CD14-positive monocyte (primary cell): ENCODE results near the gene IDS. TPM values are rescaled to one million over a fixed set of nuclear protein-coding genes. Genes with fewer than 3 reads are reported as not detected.

Source experiments
- DNase-seq, 3 donors: peaks; one replicate each; pipeline ENCODE4 v3.0.0-alpha.2; 2011 to 2022
- H2AFZ ChIP-seq: 2 replicates; pipeline ENCODE4 v1.6.0; 2012; ENCODE audit warnings: mild to moderate bottlenecking, low read depth, low read length, inconsistent platforms; ENCODE audit not compliant: insufficient read depth, poor library complexity, severe bottlenecking
- H3K27ac ChIP-seq, 2 donors: 1 replicate in 1 of 2; 2 replicates in 1 of 2; pipeline ENCODE4 v1.5.1; 2012 to 2013; ENCODE audit warnings: low read length in 2 of 2, control low read depth in 1 of 2, inconsistent platforms in 1 of 2, low read depth in 1 of 2, mild to moderate bottlenecking in 1 of 2
- H3K27me3 ChIP-seq, 2 donors: one replicate each; pipeline versions ENCODE4 v1.6.0 to v1.6.1; 2011 to 2013; ENCODE audit warnings: low read length in 2 of 2; ENCODE audit not compliant: control insufficient read depth in 2 of 2, insufficient read depth in 2 of 2
- H3K36me3 ChIP-seq, 2 donors: replicated peaks in 1 of 2; 1 replicate in 1 of 2; 2 replicates in 1 of 2; pipeline versions ENCODE4 v1.5.1 to v1.6.1; 2012 to 2013; ENCODE audit warnings: low read length in 2 of 2, control low read depth in 1 of 2, inconsistent platforms in 1 of 2, mild to moderate bottlenecking in 1 of 2; ENCODE audit not compliant: insufficient read depth in 2 of 2, control insufficient read depth in 1 of 2
- H3K4me1 ChIP-seq, 2 donors: 1 replicate in 1 of 2; 2 replicates in 1 of 2; pipeline versions ENCODE4 v1.5.1 to v1.6.1; 2012 to 2013; ENCODE audit warnings: low read length in 2 of 2, control low read depth in 1 of 2, inconsistent platforms in 1 of 2, mild to moderate bottlenecking in 1 of 2, moderate library complexity in 1 of 2; ENCODE audit not compliant: insufficient read depth in 2 of 2, control insufficient read depth in 1 of 2
- H3K4me2 ChIP-seq: replicated peaks from 2 replicates; pipeline ENCODE3; 2012; ENCODE audit warnings: low read length, moderate library complexity, mild to moderate bottlenecking; ENCODE audit not compliant: poor library complexity, severe bottlenecking; ENCODE audit errors: extremely low read depth
- H3K4me3 ChIP-seq, 3 experiments: fragments of 200-600 bp in 1 of 3; sonication (generic) in 1 of 3; replicated peaks in 1 of 3; 1 replicate in 2 of 3; 2 replicates in 1 of 3; pipeline ENCODE4 v1.5.1; 2011 to 2013; ENCODE audit warnings: low read length in 3 of 3, mild to moderate bottlenecking in 3 of 3, control low read depth in 2 of 3, low read depth in 2 of 3, inconsistent platforms in 1 of 3, moderate library complexity in 1 of 3
- H3K79me2 ChIP-seq: 2 replicates; pipeline ENCODE4 v1.6.0; 2012; ENCODE audit warnings: mild to moderate bottlenecking, control low read depth, inconsistent platforms, low read length, moderate library complexity; ENCODE audit not compliant: insufficient read depth
- H3K9ac ChIP-seq: 2 replicates; pipeline ENCODE4 v1.6.0; 2017; ENCODE audit warnings: low read length, mild to moderate bottlenecking; ENCODE audit not compliant: insufficient read depth, poor library complexity, severe bottlenecking
- H3K9me3 ChIP-seq, 2 donors: replicated peaks in 1 of 2; 1 replicate in 1 of 2; 2 replicates in 1 of 2; pipeline versions ENCODE4 v1.5.1 to v1.6.1; 2012 to 2013; ENCODE audit warnings: low read length in 2 of 2, control low read depth in 1 of 2; ENCODE audit not compliant: control insufficient read depth in 1 of 2, insufficient read depth in 1 of 2
- H4K20me1 ChIP-seq: 2 replicates; pipeline ENCODE4 v1.6.0; 2012; ENCODE audit warnings: mild to moderate bottlenecking, low read length, control low read depth, moderate library complexity; ENCODE audit not compliant: insufficient read depth
- H3K27ac Mint-ChIP-seq, 7 donors: one replicate each; pipeline ENCODE4 v1.8.0; 2020; ENCODE audit warnings: mild to moderate bottlenecking in 7 of 7, mixed read lengths in 7 of 7, moderate library complexity in 6 of 7, inconsistent platforms in 2 of 7
- H3K27me3 Mint-ChIP-seq, 3 donors: one replicate each; pipeline ENCODE4 v1.8.0; 2021 to 2022; ENCODE audit warnings: low read depth in 3 of 3, mild to moderate bottlenecking in 3 of 3, mixed read lengths in 3 of 3, moderate library complexity in 3 of 3, inconsistent platforms in 1 of 3
- H3K36me3 Mint-ChIP-seq, 2 donors: one replicate each; pipeline ENCODE4 v1.8.0; 2020; ENCODE audit warnings: mixed read lengths in 2 of 2, inconsistent platforms in 1 of 2, mild to moderate bottlenecking in 1 of 2
- H3K4me1 Mint-ChIP-seq: one replicate; pipeline ENCODE4 v1.8.0; 2020; ENCODE audit warnings: mild to moderate bottlenecking, mixed read lengths
- H3K4me3 Mint-ChIP-seq, 2 donors: one replicate each; pipeline ENCODE4 v1.8.0; 2020; ENCODE audit warnings: mild to moderate bottlenecking in 2 of 2, mixed read lengths in 2 of 2, moderate library complexity in 1 of 2
- H3K9me3 Mint-ChIP-seq, 7 donors: one replicate each; pipeline ENCODE4 v1.8.0; 2020 to 2022; ENCODE audit warnings: mixed read lengths in 7 of 7, mild to moderate bottlenecking in 6 of 7, moderate library complexity in 6 of 7, inconsistent platforms in 2 of 7
- WGBS: methylation state at CpG from one replicate; pipeline ENCODE4 v1.1.5; 2013; ENCODE audit warnings: missing lambda C conversion rate; ENCODE audit not compliant: insufficient coverage; 5-methylcytosine and 5-hydroxymethylcytosine counted together
- intact Hi-C, 2 donors: fragments of 100-400 bp; cut with micrococcal nuclease; formaldehyde crosslinking; loops; one replicate each; pipeline versions ENCODE4 v1.15.0 to v1.15.1; 2023
- polyA plus RNA-seq, 3 donors: library from polyadenylated mRNA; depleted of rRNA in 1 of 3; unstranded in 2 of 3; stranded (reverse) in 1 of 3; fragments of 300-500 nt in 2 of 3; fragments of >200 nt in 1 of 3; fragmentation: Illumina TruSeq in 2 of 3; gene quantifications; 1 replicate in 2 of 3; 2 replicates in 1 of 3; pipeline ENCODE4 v1.2.3, GENCODE V29; 2012 to 2021
- TF ChIP-seq, protein P1 (sequence below): fragments of 200-600 bp; IDR thresholded peaks from one replicate; pipeline ENCODE4 v1.8.0; 2022; ENCODE audit warnings: antibody characterized with exemption, mild to moderate bottlenecking

IDS gene
- polyA plus RNA-seq, 3 donors = 79.5 to 113 (median 94.3) TPM

DNA sequence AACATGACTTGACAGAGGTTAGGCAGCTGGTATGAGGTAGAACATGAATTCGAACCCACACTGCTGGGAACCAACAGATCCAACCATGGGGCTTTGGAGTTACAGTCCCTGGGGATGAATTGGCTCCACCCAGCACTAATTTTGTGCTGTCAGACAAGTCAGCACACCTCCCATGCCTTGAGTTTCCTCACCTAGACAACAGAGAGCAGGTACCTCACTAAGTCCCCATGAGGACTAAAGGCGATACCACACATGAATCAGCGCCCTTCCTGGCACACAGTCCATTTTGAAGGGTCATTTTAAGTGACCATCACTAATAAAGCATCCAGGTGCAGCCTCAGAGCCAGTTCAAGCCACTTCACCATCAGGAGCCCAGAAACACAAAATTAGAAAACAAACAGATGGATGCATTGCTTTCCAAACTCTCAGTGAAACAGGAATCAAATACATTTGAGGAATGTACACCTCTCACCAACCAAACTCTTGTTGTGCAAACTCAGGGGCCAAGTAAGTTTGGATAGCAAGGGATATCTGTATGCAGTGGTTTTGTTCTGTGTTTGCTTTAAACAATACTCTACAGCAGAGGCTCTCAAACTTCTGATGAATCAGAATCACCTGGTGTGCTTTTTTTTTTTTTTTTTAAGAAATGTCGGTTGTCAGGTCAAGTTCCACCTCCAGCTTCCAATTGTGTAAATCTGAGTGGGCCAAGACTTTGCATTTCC, 10.1 kb downstream of the IDS start:
- no peak for DNase-seq
- Mint-ChIP-seq H3K9me3 (no peaks in the 10 kb centered on the region), H3K4me3 (no peak overlapping the region), H3K27ac (no peak overlapping the region), H3K4me1 (no peaks in the 10 kb centered on the region), H3K36me3 (peaks cover 42 to 52% of the 10 kb centered on the region in 2 donors), H3K27me3 (peaks cover 0 to 1% (median 0%) of the 10 kb centered on the region in 3 donors)
- no peaks in the 10 kb centered on the region for H3K4me1 ChIP-seq
- H3K9me3 ChIP-seq = no peaks in the 10 kb centered on the region
- H3K27me3 ChIP-seq = no peaks in the 10 kb centered on the region
- H4K20me1 ChIP-seq = peaks cover 69% of the 10 kb centered on the region
- TF ChIP-seq, protein P1, sequence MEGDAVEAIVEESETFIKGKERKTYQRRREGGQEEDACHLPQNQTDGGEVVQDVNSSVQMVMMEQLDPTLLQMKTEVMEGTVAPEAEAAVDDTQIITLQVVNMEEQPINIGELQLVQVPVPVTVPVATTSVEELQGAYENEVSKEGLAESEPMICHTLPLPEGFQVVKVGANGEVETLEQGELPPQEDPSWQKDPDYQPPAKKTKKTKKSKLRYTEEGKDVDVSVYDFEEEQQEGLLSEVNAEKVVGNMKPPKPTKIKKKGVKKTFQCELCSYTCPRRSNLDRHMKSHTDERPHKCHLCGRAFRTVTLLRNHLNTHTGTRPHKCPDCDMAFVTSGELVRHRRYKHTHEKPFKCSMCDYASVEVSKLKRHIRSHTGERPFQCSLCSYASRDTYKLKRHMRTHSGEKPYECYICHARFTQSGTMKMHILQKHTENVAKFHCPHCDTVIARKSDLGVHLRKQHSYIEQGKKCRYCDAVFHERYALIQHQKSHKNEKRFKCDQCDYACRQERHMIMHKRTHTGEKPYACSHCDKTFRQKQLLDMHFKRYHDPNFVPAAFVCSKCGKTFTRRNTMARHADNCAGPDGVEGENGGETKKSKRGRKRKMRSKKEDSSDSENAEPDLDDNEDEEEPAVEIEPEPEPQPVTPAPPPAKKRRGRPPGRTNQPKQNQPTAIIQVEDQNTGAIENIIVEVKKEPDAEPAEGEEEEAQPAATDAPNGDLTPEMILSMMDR = no peak
- H3K27ac ChIP-seq = no peak overlapping the region
- no peak overlapping the region for H3K4me3 ChIP-seq
- H3K36me3 ChIP-seq = peaks cover 86 to 98% of the 10 kb centered on the region in 2 donors
- H2AFZ ChIP-seq = no peak overlapping the region
- no peak overlapping the region for H3K9ac ChIP-seq
- WGBS = no CpG with 5 or more reads among the region's 4 CpGs
- H3K4me2 ChIP-seq = no peak overlapping the region
- H3K79me2 ChIP-seq = no peaks in the 10 kb centered on the region
- intact Hi-C loops = no loop called here

DNA sequence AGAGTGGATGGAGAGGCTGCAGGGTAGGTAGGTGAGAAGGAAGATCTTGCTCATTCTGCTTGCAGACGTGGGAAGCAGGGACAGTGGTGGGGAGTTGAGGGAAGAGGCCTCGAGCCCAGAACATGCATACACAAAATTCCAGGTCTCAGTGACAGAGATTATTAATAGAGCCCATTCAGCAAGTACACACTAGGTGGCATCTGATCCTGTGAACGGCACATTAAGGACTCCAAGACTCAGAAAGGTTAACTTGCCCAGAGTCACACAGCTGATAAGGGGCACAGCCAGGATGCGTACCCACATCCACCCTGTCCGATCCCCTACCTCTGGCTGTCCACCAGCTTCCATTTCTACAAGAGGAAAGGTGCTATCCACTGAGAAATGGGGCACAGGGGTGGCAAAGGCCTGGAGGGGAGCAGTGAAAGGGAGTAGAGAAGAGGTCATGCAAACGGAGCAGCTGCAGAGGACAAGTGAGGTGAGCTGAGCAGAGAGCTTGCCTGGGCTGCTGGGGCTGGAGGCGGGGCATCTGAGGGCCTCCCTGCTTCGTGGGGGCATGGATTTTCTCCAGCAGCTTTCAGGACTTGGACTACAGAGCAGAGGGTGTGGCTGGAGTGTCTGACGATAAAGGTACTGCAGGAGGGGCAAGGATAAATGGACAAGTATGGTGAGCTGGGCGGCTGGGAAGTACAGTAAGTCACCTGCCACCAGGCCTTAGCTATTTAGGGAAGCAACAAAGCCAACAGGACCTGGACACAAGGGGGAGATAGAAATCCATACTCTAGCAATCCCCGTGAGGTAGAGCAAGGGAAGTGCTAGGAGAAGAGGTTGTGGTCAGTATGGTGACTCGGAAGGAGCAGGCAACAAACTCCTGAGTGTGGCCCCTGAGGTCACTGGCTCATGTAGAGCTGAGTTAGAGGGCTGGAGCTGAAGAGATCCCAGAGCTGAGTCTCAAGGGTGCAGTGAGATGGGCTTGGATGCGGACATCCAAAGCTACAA, 11.2 kb downstream of the IDS start:
- Histone ChIP-seq H3K9ac (no peak overlapping the region), H3K27me3 (no peaks in the 10 kb centered on the region), H3K9me3 (no peaks in the 10 kb centered on the region), H2AFZ (no peak overlapping the region), H4K20me1 (peaks cover 65% of the 10 kb centered on the region), H3K4me2 (no peak overlapping the region), H3K4me1 (no peaks in the 10 kb centered on the region), H3K36me3 (peaks cover 94 to 100% of the 10 kb centered on the region in 2 donors), H3K79me2 (no peaks in the 10 kb centered on the region), H3K4me3 (no peak overlapping the region), H3K27ac (no peak overlapping the region)
- TF ChIP-seq, protein P1 = no peak
- DNase-seq = no peak
- Mint-ChIP-seq H3K4me3 (no peak overlapping the region), H3K36me3 (peaks cover 41 to 44% of the 10 kb centered on the region in 2 donors), H3K9me3 (no peaks in the 10 kb centered on the region), H3K27me3 (peaks cover 0 to 1% (median 0%) of the 10 kb centered on the region in 3 donors), H3K27ac (no peak overlapping the region), H3K4me1 (no peaks in the 10 kb centered on the region)
- WGBS = 86% methylated on average over 1 of the region's 13 CpGs
- intact Hi-C loops = no loop called here
